Brain microvascular endothelial cell (primary cell): ENCODE results near the gene SLC22A12.

ENCODE experiments used
- DNase-seq: peaks from one replicate; pipeline ENCODE4 v3.0.0-alpha.2; 2020
- H3K27ac ChIP-seq: fragments of 250-450 bp; sonication (Bioruptor Pico); 2 replicates; pipeline ENCODE4 v1.5.1; 2020; ENCODE audit warnings: mild to moderate bottlenecking, moderate library complexity
- H3K27me3 ChIP-seq: fragments of 250-450 bp; sonication (Bioruptor Pico); replicated peaks from 2 replicates; pipeline ENCODE4 v1.5.1; 2020; ENCODE audit warnings: mild to moderate bottlenecking
- H3K36me3 ChIP-seq: fragments of 250-450 bp; sonication (Bioruptor Pico); replicated peaks from 2 replicates; pipeline ENCODE4 v1.5.1; 2020; ENCODE audit warnings: mild to moderate bottlenecking
- H3K4me3 ChIP-seq: 2 replicates; pipeline ENCODE4 v1.5.1; 2011; ENCODE audit warnings: low read depth, mild to moderate bottlenecking, control low read depth, low read length, moderate library complexity
- in situ Hi-C: cut with HindIII; loops from 2 replicates; pipeline ENCODE4 v1.10.0; 2017; ENCODE audit warnings: low sequenced_read_pairs, low pct_ligation_motif_present
- TF ChIP-seq, protein P1 (sequence below): IDR thresholded peaks from 2 replicates; pipeline ENCODE4 v1.5.1; 2011; ENCODE audit warnings: low read depth, mild to moderate bottlenecking, moderate library complexity, low read length, control low read depth, inconsistent platforms; ENCODE audit errors: missing control alignments

The SLC22A12 gene

DNA sequence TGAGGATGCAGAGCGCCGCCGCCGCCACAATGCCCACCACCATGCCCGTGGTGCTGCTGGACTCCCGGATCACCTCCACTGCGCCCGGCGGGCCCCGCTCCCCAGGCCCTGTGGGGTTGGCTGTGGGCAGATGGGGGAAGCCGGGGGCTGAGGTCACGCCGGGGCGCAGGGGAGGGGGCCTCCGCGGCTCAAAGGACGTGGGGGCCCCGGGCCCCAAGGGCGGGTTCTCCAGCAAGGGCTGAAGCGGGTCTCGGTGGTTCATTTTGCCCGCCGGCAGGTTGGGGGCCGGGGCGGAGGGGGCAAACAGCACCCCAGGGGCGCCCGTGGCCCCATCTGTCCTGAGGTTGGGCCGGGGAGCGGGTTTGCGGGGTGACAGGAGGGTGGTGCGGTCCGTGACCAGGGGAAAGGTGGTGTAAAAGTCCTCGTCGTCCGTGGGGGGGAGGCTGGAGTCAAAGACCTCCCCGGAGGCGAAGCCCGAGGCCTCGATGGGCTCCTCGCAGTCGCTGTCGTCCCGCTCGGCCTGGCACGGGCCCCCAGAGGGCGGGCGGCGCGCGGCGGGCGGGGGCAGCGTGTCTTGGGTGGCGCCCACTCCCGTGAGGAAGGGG lies 16.5 kb downstream of the SLC22A12 start:
- no peak overlapping the region for H3K27ac ChIP-seq
- no peak overlapping the region for H3K4me3 ChIP-seq

DNA sequence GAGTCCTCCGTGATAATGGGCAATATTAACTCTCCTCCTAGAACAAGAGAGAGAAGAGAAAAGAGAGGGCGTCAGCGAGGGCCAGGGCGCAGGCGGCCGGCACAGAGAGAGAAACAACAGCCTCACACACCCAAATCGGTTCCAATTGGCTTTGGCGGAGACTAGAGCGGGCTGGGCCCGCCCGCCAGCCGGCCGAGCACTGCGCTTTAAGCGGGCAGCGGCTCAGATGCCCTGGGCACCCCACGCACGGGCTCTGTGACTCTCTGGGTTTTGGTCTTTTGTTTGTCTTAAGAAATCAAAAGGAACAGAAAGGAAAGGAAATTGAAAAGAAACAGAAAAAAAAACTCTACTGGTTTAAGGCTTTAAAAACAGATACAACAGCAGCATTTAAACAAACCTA lies 17.0 kb downstream of the SLC22A12 start:
- DNase-seq, result no peak
- Histone ChIP-seq H3K36me3 (no peaks in the 10 kb centered on the region), H3K4me3 (no peak overlapping the region), H3K27ac (no peak overlapping the region), H3K27me3 (peaks cover 16% of the 10 kb centered on the region)
- in situ Hi-C loops, result no loop called here
- TF ChIP-seq, protein P1, sequence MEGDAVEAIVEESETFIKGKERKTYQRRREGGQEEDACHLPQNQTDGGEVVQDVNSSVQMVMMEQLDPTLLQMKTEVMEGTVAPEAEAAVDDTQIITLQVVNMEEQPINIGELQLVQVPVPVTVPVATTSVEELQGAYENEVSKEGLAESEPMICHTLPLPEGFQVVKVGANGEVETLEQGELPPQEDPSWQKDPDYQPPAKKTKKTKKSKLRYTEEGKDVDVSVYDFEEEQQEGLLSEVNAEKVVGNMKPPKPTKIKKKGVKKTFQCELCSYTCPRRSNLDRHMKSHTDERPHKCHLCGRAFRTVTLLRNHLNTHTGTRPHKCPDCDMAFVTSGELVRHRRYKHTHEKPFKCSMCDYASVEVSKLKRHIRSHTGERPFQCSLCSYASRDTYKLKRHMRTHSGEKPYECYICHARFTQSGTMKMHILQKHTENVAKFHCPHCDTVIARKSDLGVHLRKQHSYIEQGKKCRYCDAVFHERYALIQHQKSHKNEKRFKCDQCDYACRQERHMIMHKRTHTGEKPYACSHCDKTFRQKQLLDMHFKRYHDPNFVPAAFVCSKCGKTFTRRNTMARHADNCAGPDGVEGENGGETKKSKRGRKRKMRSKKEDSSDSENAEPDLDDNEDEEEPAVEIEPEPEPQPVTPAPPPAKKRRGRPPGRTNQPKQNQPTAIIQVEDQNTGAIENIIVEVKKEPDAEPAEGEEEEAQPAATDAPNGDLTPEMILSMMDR, result no peak

More for the DNA sequence above, 16.5 kb downstream of the SLC22A12 start:
- in situ Hi-C loops, result no loop called here
- no peak for DNase-seq
- no peaks in the 10 kb centered on the region for H3K36me3 ChIP-seq
- TF ChIP-seq, protein P1, result no peak
- peaks cover 16% of the 10 kb centered on the region for H3K27me3 ChIP-seq

DNA sequence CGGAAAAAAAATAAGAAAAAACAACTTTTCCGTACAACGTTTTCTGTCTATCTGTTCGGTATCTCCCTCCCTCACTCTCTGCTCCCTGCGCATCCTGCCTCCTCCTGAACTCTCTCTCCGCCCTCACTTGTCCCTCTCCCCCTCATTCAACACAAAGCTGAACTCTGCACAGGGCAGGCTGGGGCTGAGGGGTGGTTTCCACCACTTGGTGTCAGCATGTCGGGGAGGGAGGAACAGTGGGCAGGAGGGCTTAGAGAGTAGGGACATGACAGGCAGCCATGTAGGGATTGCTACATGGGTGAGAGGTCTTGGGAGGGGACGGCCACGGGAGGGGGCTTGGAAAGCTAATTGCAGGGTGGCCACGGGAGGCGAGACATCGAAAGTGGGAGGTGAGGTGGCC lies 17.6 kb downstream of the SLC22A12 start:
- in situ Hi-C loops, result no loop called here
- H3K27ac ChIP-seq, result no peak overlapping the region
- H3K27me3 ChIP-seq, result peaks cover 16% of the 10 kb centered on the region
- no peak for DNase-seq
- no peak overlapping the region for H3K4me3 ChIP-seq
- TF ChIP-seq, protein P1, result no peak
- no peaks in the 10 kb centered on the region for H3K36me3 ChIP-seq

DNA sequence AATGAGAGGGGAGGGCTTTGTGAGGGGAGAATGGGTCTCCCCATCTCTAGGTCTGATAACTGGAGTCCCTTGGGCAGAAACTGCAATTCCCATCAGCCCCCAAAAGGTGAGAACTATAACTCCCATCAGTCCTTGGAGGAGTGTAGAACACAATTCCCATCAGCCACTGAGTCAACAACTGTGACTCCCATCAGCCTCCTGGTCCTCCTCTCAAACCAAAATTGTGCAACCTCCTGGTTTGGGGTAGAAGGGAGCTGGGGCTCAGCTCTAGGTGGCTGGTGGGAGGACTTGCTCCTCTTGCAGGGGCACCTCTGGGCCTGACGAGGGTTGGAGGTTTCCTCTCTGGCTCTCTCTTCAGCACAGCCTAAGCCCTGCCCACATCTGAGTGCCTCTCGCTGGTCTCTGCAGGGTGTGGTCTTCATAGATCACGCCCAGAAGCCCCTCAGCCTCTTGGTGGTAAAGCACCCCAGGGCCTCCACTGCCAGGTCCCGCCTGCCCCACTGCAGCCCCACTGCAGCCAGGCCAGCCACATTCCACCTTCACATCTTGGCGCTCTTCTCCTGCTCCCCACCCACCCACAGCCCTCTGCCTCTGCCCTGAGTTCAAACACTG lies 18.5 kb downstream of the SLC22A12 start:
- Histone ChIP-seq H3K27me3 (peaks cover 16% of the 10 kb centered on the region), H3K27ac (no peak overlapping the region), H3K4me3 (no peak overlapping the region), H3K36me3 (no peaks in the 10 kb centered on the region)
- in situ Hi-C loops, result no loop called here
- DNase-seq, result no peak
- TF ChIP-seq, protein P1, result no peak

DNA sequence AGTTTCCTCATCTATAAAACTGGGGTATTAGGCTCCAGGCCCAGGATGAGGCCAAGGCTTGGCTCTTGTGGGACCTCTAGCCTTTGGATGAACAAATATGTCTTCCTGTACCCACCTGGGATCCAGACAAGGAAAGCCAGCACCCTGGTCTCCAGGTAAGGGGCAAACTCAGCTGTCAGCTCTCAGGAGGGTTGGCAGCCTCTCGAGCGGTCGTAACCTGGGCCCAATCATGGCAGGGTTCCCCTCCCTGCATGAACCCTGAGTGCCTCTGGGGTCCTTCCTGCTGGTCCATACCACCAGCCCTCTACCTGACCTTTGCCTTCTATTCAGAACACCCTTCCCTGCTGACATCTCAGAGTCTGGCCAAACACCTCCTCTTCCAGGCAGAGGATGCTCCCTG lies 19.6 kb downstream of the SLC22A12 start:
- H3K4me3 ChIP-seq, result no peak overlapping the region
- H3K27me3 ChIP-seq, result peaks cover 10% of the 10 kb centered on the region
- in situ Hi-C loops, result no loop called here
- H3K36me3 ChIP-seq, result no peaks in the 10 kb centered on the region
- no peak for DNase-seq
- no peak overlapping the region for H3K27ac ChIP-seq
- TF ChIP-seq, protein P1, result no peak

DNA sequence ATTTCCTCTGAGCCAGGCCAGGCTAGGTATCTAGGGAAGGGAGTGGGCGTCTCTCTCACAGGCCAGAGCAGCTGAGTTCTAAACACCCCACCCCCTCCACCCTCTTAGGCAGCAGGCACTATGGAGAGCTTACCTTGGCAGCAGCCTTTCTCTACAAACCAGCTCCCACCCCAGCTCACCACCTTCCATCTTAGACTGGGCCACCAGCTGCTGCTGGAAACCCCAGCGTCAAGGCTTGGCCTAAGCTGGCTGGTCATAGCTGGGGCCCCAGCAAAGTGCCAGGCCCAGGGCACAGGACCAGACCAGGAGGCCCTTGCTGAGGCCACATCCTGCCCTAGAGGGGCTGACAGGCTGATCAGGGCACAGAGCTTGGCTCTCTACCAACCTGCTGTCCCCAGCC lies 20.2 kb downstream of the SLC22A12 start:
- Histone ChIP-seq H3K27me3 (peaks cover 6% of the 10 kb centered on the region), H3K27ac (no peak overlapping the region), H3K36me3 (no peaks in the 10 kb centered on the region), H3K4me3 (no peak overlapping the region)
- in situ Hi-C loops, result no loop called here
- TF ChIP-seq, protein P1, result no peak
- no peak for DNase-seq
